ENCODE data around the gene LCK.

The LCK gene

GRCh38 chr1:32330558-32331151 is 79.6 kb downstream of the LCK start:
- no peak for DNase-seq

- no peak for DNase-seq
Measured at GRCh38 chr1:32331549-32331948, 80.5 kb downstream of the LCK start.

- no peak for DNase-seq
Measured at GRCh38 chr1:32332290-32333079, 81.4 kb downstream of the LCK start.

GRCh38 chr1:32333251-32333963 is 82.3 kb downstream of the LCK start:
- DNase-seq, result no peak

GRCh38 chr1:32334274-32334861 is 83.3 kb downstream of the LCK start:
- no peak for DNase-seq

- no peak for DNase-seq
Measured at GRCh38 chr1:32334864-32335534, 83.9 kb downstream of the LCK start.

GRCh38 chr1:32335535-32335789 is 84.4 kb downstream of the LCK start:
- no peak for DNase-seq

All from GF-D8 (cell line).